Tibial nerve (tissue), 4 donors: ENCODE results near the gene MOGAT3. TPM values are rescaled to one million over a fixed set of nuclear protein-coding genes. Genes with fewer than 3 reads are reported as not detected.
"Not testable (repeated sequence)": the region's sequence is repeated elsewhere in the genome, so short reads cannot be mapped to it uniquely, and the experiment has no call there.

Experiments used
- DNase-seq, 2 donors: peaks; one replicate each; pipeline ENCODE4 v3.0.0-alpha.2; 2019; ENCODE audit warnings: low spot score in 2 of 2
- H3K27ac ChIP-seq, 4 donors: fragments of 200-600 bp; sonication (generic) in 3 of 4; one replicate each; pipeline ENCODE4 v1.5.1; 2017 to 2019; ENCODE audit warnings: mild to moderate bottlenecking in 1 of 4
- H3K27me3 ChIP-seq, 2 donors: fragments of 200-600 bp; sonication (generic) in 1 of 2; one replicate each; pipeline versions ENCODE4 v1.5.1 to v1.6.0; 2017 to 2019
- H3K36me3 ChIP-seq, 3 donors: fragments of 200-600 bp; sonication (generic); one replicate each; pipeline ENCODE4 v1.5.1; 2018 to 2019
- H3K4me1 ChIP-seq, 4 donors: fragments of 200-600 bp; sonication (generic) in 3 of 4; one replicate each; pipeline ENCODE4 v1.5.1; 2017 to 2019
- H3K4me3 ChIP-seq, 4 donors: fragments of 200-600 bp; sonication (generic) in 3 of 4; one replicate each; pipeline ENCODE4 v1.5.1; 2017 to 2019; ENCODE audit warnings: mild to moderate bottlenecking in 1 of 4, moderate library complexity in 1 of 4
- H3K9me3 ChIP-seq, 4 donors: fragments of 200-600 bp; sonication (generic) in 3 of 4; one replicate each; pipeline ENCODE4 v1.5.1; 2017 to 2019
- CTCF ChIP-seq, 5 experiments: fragments of 200-600 bp in 3 of 5; fragments of 450-650 bp in 2 of 5; sonication (generic) in 3 of 5; IDR thresholded peaks; one replicate each; pipeline ENCODE4 v1.5.1; 2016 to 2019; ENCODE audit warnings: antibody characterized with exemption in 5 of 5, mild to moderate bottlenecking in 3 of 5, moderate library complexity in 2 of 5
- EP300 ChIP-seq, 2 donors: sonication (generic); formaldehyde crosslinking; IDR thresholded peaks; one replicate each; pipeline ENCODE4 v1.6.1; 2017; ENCODE audit warnings: antibody characterized with exemption in 2 of 2, mild to moderate bottlenecking in 1 of 2
- POLR2A ChIP-seq, 2 donors: fragments of 450-650 bp; IDR thresholded peaks; one replicate each; pipeline ENCODE4 v1.6.1; 2017; ENCODE audit warnings: antibody characterized with exemption in 2 of 2, mild to moderate bottlenecking in 2 of 2, moderate library complexity in 2 of 2
- WGBS, 2 donors: methylation state at CpG; one replicate each; pipeline ENCODE4 v1.1.5; 2018; 5-methylcytosine and 5-hydroxymethylcytosine counted together
- total RNA-seq, 4 donors: library from RNA; depleted of rRNA; stranded (reverse); fragments of >200 nt; gene quantifications; one replicate each; pipeline ENCODE4 v1.1.0, GENCODE V29; 2016

MOGAT3 gene
- total RNA-seq, 4 donors from 2014 or later, result not detected

- Histone ChIP-seq H3K36me3 (peaks cover 0 to 55% (median 12%) of the 10 kb centered on the region in 3 donors), H3K4me3 (no peak overlapping the region), H3K9me3 (no peaks in the 10 kb centered on the region), H3K27ac (no peak overlapping the region), H3K27me3 (peaks cover 2 to 22% of the 10 kb centered on the region in 2 donors), H3K4me1 (peaks cover 0 to 11% (median 5%) of the 10 kb centered on the region in 4 donors)
- TF ChIP-seq CTCF (IDR thresholded peaks at IDR 0.05) (no peak), POLR2A (IDR thresholded peaks at IDR 0.05) (no peak), EP300 (IDR thresholded peaks at IDR 0.05) (no peak)
- 67 to 73% methylated on average over 32 of the region's 32 CpGs for WGBS, 2 donors
- DNase-seq, result no peak
Observed at GRCh38 chr7:101205901-101206664, 5.2 kb upstream of the MOGAT3 start.

DNA sequence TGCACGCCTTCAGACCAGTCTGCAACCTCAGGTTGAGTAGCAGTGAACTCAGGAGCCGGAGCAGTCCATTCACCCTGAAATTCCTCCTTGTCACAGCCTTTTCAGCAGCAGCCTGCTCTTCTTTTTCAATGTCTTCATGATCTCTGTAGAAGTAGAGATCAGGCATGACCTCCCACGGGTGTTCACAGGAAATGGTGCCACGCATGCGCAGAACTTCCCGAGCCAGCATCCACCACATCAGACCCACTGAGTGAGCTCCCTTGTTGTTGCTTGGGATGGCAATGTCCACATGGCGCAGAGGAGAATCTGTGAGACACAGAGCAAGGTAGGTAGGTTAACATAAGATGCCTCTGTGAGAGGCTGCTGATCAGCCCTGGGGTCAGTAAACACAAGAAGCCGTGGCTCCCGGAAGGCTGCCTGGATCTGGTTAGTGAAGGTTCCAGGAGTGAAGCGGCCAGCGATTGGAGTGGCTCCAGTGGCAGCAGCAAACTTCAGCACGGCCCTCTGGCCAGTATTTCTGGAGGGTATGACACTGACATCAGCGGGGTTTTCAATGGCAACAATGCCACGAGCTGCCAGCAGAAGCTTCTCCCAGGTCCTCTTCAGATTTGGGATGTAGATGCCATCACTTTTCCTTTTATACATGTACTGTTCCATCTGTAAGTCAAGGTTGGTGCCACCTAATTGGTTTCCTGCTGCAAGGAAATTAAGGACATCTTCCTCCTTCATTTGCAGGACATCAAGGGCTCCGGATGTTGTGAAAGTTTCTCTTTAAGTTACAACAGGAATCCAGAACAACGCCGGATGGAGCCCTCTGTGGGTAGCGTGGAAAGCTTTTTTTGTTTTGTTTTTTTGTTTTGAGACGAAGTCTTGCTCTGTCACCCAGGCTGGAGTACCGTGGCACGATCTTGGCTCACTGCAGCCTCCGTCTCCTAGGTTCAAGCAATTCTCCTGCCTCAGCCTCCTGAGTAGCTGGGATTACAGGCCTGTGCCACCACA lies 3.2 kb upstream of the MOGAT3 start:
- Histone ChIP-seq H3K4me1 (peaks cover 0 to 11% (median 5%) of the 10 kb centered on the region in 4 donors), H3K36me3 (peaks cover 0 to 35% (median 4%) of the 10 kb centered on the region in 3 donors), H3K27me3 (peaks cover 2 to 43% of the 10 kb centered on the region in 2 donors)
- not testable (repeated sequence) for H3K9me3 ChIP-seq, DNase-seq, H3K27ac ChIP-seq, H3K4me3 ChIP-seq
- WGBS, 2 donors, result 59 to 65% methylated on average over 22 of the region's 22 CpGs

DNA sequence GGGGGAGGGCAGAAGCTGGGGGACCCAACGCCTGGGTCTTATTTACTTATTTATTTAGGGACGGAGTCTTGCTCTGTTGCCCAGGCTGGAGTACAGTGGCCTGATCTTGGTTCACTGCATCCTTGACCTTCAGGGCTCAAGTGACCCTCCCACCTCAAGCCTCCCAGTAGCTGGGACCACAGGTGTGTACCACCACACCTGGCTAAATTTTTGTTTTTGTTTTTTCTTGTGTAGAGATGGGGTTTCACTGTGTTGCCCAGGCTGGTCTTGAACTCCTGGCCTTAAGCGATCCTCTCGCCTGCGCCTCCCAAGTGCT lies 1.7 kb upstream of the MOGAT3 start:
- no peak overlapping the region for H3K27ac ChIP-seq
- peaks cover 2 to 55% of the 10 kb centered on the region in 2 donors for H3K27me3 ChIP-seq
- H3K36me3 ChIP-seq, result peaks cover 0 to 20% (median 1%) of the 10 kb centered on the region in 3 donors
- H3K9me3 ChIP-seq, result no peaks in the 10 kb centered on the region
- no peak for DNase-seq
- peaks cover 0 to 11% (median 5%) of the 10 kb centered on the region in 4 donors for H3K4me1 ChIP-seq
- no peak for TF ChIP-seq POLR2A (IDR thresholded peaks at IDR 0.05)
- TF ChIP-seq CTCF (IDR thresholded peaks at IDR 0.05), result no peak
- TF ChIP-seq EP300 (IDR thresholded peaks at IDR 0.05), result no peak
- no peak overlapping the region for H3K4me3 ChIP-seq
- WGBS, 2 donors, result 85% methylated on average over 5 of the region's 5 CpGs

DNA sequence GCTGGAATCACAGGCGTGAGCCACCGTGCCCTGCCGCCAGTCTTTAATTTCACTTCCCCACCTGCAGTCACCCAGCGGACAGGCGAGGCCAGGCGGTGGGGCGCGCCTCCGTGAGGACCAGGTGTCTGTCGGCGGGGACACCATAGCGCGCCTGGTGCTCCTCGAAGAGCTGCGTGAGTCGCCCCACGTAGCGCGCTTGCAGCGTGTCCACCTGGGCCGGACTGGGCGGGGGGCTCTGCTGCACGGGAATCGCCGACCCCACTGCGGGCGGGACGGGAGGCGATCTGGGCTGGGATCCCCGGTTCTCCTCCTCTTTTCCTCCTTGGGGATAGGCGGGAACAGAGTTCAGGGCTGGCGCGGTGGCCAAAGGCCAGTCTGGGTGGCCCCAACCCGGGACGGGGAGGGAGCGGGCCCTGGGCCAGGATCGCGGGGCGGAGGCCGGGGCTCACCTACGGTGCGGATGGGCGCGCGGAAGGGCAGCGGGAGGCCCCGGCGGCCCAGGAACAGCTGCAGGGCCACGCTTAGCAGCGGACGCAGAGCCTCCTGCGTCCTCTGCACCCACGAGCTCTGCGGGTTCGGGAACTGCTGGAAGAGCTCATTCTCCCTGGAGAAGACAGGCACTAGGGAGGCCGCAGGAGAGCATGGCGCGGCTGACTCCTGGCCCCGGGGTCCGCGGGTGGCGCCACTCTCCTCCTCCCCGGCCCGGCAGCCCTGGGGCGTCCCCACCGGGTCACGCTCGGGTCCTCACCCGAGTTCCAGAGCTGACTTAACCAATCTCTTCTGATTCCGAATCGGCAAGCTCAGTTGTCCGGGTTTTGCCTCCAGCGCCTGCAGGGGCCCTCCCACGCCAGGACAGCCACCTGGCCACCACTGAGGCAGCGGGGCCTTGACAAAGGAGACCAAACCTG lies 1.1 kb upstream of the MOGAT3 start:
- peak overlapping the region in 1 of 4 donors; percentile 10 for H3K27ac ChIP-seq
- peaks cover 0 to 11% (median 5%) of the 10 kb centered on the region in 4 donors for H3K4me1 ChIP-seq
- no peak for DNase-seq
- peaks cover 2 to 55% of the 10 kb centered on the region in 2 donors for H3K27me3 ChIP-seq
- TF ChIP-seq POLR2A (IDR thresholded peaks at IDR 0.05), result no peak
- no peak for TF ChIP-seq EP300 (IDR thresholded peaks at IDR 0.05)
- peak overlapping the region in 2 of 4 donors; percentile 11 to 22 for H3K4me3 ChIP-seq
- H3K9me3 ChIP-seq, result no peaks in the 10 kb centered on the region
- peaks cover 0 to 14% (median 0%) of the 10 kb centered on the region in 3 donors for H3K36me3 ChIP-seq
- 10 to 15% methylated on average over 17 to 52 of the region's 75 CpGs for WGBS, 2 donors

- no peaks in the 10 kb centered on the region for H3K36me3 ChIP-seq
- WGBS, 2 donors, result 66 to 86% methylated on average over 2 of the region's 2 CpGs
- peaks cover 2 to 60% of the 10 kb centered on the region in 2 donors for H3K27me3 ChIP-seq
- no peaks in the 10 kb centered on the region for H3K9me3 ChIP-seq
- H3K27ac ChIP-seq, result peak overlapping the region in 1 of 4 donors; percentile 56
- H3K4me1 ChIP-seq, result peaks cover 0 to 11% (median 5%) of the 10 kb centered on the region in 4 donors
- TF ChIP-seq EP300 (IDR thresholded peaks at IDR 0.05) (no peak), POLR2A (IDR thresholded peaks at IDR 0.05) (no peak), CTCF (IDR thresholded peaks at IDR 0.05) (no peak)
- DNase-seq, result no peak
- peak overlapping the region in 1 of 4 donors; percentile 9 for H3K4me3 ChIP-seq
Observed at GRCh38 chr7:101200504-101200861, 353 bp downstream of the MOGAT3 start.

- H3K4me3 ChIP-seq, H3K9me3 ChIP-seq, H3K27ac ChIP-seq, DNase-seq, H3K36me3 ChIP-seq: not testable (repeated sequence)
- 88 to 91% methylated on average over 10 of the region's 10 CpGs for WGBS, 2 donors
- Histone ChIP-seq H3K27me3 (peaks cover 2 to 60% of the 10 kb centered on the region in 2 donors), H3K4me1 (peaks cover 0 to 11% (median 5%) of the 10 kb centered on the region in 4 donors)
Observed at GRCh38 chr7:101199522-101199921, 1.3 kb downstream of the MOGAT3 start.
